ENCODE results near the gene ZFP36L1.

Gene ZFP36L1

DNA sequence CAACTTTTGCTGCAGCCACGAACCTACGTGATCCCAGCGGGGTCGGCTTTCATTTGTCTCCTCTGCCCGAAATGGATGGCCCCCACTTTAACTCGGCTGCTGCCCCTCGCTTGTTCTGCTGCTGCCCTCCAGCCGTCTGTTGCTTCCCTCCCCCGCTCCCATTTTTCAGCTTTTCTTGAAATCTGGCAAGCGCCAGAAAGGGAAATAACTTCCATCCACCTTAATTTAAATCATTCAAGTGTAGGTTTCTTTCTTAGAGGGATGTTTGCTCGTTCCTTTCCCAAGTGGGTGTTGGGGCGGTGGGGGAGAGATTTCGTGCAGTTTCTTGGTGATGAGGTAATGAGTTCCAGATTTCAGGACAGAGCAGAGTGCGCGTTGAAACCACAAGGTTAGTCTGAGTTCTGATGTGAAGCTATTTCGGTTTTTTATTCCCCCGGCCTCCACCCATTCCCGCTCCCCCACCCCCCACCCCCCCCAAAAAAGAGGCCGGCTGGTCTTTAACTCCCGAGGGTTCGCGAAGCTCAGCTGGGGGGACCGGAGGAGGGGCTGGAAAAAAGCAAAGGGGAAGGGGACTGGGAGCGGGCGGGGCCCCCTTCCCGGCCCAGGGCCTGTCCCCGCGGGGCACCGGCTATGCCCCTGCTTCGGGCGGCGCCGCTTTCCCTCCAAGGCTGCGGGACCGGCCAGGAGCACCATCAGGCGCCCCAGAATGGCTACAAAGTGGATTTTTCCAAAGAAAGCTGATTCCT lies 2.2 kb upstream of the ZFP36L1 start:
- DNase-seq: no peak

DNA sequence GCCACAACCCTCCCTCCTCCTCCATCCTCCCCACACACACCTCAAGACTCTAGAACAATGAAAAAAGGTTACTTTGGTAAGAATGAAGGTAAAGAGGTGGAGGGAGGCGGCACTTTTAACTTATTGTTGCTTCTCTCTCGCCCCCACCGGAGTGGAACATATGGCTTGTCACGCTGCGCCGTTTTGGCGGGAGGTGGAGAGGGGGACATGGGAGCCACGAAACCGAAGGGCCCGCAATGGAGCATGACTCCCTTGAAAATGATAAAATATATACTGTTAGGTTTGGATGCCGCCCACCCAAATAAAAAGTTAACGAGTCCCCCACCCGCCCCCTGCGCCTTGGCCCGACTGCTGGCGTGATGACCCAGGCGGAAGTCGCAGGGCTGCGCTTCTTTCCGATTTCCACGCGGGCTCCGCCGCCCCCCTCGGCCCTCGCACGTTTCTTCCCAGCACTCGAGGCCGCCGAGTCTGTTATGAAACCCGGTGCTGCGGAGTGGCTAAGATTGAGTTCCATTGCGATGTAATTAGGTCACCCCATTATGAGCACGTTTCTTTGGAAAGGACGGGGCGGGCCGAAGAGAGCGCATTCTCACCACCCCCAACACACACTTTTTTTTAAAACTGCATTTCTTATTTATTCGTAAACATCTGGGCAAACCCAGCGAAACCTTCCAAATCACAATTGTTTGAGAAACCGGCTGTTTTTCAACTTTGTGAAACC lies 1.4 kb upstream of the ZFP36L1 start:
- DNase-seq: no peak

DNA sequence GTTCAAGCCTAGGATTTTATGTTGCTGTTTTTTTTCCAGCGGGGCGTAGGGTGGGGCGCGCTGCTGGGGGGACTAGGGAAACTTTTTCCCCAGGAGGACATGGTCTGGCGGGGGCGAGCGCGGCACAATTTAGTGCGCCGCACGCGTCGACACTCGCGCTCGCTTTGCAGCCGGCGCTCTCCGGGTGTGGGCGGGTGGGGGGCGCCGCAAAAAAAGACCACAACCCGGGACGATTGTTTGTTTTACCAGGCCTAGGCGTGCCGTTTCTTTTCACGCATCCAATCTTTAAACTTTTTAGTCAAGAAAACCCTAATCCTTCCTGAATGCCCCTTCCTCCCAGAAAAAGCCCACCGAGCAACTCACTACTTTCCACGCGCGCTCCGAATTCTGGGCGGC lies 865 bp upstream of the ZFP36L1 start:
- DNase-seq: no peak

DNA sequence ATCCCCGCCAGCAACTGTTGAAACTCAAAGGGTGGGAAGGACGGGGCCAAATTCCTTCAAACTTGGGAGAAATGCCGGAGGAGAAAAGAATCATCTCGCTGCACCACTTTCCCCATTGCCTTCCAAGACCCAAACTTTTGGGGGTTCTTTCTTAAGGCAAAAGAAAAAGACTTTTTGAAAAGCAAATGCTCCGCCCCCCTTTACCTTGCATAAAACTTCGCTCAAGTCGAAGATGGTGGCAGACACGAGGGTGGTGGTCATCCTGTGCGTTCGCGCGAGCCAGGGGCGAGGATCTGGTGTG lies 239 bp downstream of the ZFP36L1 start:
- DNase-seq: no peak

DNA sequence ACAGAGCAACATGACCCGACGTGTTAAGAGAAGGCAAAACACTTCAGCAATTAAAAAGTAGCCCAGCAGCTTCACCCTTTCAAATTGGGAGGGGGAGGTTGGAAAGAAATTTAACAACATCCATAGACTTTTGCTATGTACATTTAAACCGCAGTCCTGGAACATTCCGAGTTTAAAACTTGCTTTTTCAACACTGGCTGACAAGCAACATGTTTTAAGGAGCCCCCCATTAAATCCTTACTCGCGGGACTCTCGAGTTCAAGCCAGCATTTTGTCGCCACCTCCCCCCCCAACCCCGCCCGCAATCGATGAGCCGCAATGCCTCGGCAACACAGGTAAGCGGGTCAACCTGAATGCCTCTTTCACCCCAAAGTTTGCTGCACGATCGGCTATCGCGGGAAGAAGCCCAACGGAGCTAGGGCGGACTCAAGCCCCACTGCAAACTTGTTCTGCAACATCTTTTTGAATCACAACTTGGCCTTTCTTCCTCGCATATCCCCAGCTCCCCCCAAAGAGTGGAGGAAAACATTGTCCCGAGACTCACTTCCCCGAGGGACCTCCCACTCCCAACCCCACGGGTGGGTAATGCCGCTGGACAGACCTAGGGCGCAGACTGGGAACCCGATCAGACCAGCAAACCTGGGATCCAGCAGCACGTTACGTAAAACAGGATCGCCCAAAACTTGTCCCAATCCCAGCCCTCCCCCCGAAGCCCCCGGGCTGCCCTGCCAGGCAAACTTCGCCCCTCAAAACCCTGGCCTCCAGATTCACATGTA lies 777 bp downstream of the ZFP36L1 start:
- no peak for DNase-seq

DNA sequence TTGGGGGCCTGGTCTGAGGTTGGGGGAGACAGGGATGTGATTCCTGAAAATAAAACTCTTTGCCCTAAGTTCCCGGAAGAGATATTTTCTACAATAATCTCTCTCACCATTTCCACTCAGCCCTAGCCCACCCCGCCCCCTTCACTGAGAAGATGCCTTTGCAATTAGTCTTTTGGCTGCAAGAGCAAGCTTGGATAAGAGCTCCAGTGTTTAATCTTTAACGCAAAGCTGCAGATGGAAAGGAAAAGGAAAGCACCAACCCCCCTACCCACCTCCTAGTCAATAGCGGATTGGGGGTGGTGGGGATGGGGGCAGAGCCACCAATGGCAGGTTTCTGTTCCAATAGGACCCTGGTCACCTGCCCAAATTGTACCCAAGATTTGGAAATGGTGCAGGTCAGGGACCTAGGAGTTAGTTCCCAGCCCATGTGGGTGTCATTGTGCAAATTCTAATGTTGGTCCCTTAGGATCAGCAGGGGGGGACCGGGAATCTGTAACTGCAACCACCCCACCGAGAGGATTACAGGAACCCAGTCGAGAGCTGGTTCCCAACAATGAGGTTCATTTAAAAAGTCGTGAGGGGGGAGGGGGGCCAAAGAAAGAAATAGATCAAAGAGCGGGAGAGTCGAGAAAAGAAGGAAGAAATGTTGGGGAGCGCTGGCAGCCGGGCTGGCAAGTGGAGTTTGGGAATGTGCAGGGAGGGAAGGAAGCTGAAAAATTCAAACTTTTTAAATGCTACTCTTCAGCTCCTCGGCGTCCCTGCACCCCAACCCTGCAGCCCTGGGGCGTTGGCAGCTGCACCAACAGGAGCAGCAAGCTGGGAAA lies 1.6 kb downstream of the ZFP36L1 start:
- no peak for DNase-seq

DNA sequence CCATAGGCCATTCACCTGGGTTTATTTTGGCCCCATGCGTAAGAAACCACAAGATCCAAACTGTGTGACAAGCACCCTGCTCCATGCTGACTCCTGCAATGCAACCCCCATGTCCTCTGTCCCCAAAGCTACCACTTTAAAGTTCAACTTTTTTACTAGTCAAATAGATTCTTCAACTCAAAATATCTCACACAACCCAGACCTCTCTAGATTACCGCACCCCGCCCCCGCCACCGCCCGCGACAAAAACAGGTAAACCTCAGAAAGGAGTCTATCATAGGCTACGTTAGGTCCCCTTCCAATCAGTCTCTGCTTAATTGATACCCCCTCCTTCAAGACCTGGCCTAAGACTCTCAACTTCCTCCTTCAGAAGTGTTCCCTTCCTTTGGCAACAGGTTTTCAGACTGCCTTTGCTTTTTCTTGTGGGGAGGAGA lies 2.2 kb downstream of the ZFP36L1 start:
- DNase-seq: no peak

DNA sequence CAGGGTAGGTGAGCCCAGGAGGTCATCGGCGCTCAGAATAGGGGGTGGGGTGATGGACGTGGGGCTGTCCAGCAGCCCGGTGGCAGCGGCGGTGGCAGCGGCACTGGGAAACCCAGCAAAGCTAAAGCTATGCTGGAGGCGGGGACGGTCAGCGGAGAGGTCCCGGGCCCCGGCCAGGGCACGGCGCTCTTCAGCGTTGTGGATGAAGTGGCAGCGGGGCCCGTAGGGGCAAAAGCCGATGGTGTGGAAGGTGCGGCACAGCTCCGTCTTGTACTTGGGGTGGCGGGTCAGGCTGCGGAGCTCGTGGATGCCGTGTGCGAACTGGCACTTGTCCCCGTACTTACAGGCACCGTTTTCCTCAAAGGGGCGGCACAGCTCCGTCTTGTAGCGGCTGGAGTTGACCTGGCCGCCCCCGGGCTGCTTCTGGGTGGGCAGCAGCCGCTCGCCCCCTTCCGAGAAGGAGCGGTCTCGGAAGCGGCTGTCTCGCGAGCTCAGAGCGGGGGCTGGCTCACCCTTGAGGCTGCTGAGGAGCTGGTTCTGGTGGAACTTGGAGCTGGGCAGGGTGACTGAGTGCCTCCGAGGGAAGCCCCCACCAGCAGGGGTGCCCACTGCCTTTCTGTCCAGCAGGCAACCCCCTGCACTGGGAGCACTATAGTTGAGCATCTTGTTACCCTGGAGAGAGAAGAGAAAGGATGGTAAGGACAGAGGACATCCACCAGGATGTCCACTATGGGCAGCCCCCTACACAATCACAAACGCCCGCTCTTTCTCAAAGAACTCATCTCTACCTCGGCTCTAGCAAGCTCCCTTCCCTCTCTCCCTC lies 2.8 kb downstream of the ZFP36L1 start:
- DNase-seq: no peak

DNA sequence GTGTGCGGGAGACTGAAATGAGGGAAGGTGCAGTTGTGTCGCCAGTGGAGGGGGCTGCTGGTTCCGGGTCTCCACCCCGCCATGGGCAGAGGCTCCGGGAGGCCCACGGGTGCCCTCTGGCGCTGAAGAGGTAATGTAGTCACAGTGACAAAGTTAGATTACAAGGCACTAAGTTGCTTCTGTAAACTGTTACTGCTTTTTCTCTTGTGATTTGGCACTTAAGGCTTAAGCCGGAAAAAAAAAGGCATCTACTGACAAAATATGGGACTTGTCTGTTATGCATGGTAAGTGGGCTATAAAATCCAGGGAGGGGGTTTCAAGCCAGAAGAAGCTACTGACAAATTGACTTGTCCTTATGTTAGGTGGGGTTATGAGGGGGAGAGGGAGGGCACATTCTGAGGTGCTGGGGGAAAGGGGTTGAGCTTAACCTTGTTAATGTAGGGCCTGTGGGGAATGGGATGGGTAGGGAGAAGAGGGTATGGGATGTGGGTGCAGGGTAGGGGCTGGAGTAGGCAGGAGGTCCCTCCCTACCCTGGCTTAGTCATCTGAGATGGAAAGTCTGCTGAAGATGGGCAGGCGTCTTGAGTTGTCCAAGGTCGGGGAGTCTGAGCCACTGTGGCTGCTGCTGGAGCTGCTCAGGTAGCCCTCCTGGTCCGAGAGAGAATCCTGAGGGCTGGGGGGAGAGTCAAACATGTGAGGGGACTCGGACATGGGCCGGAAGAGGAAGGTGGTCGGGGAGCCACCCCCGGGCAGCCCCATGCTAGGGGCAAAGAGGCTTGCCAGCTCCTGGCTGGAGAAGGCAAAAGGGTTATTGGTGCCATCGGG lies 3.7 kb downstream of the ZFP36L1 start:
- DNase-seq: no peak

DNA sequence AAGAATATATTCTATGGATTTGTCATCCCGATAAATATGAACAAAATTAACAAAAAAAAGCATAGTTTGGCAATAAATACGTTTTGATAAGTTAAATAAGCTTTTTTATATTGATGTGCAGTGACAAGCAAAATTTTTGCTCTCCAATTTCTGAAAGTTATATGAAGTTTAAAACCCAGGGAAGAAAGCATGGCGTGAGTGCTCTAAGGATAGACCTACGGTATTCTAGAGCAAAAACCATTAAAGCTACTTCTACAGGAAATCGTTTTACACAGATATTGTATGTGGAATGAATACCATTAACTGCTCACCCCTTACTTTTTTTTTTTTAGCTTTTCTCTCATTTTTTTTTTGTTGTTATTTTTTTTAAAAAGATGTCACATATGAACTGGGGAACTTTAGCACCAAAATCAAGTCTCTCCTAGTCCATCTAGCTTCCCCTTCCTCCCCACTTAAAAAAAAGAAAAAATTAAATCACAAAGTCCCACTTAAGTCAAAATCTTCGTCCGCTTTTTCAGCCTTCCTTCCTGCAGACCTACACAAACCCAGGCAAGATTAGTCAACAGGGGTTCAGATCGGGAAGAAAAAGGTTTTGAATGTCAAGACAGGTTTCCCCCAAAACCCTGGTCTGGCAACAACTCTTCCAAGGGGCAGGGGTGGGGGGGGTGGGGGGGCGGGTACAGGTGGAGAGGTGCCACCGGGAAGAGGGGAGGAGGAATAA lies 4.4 kb downstream of the ZFP36L1 start:
- no peak for DNase-seq

DNA sequence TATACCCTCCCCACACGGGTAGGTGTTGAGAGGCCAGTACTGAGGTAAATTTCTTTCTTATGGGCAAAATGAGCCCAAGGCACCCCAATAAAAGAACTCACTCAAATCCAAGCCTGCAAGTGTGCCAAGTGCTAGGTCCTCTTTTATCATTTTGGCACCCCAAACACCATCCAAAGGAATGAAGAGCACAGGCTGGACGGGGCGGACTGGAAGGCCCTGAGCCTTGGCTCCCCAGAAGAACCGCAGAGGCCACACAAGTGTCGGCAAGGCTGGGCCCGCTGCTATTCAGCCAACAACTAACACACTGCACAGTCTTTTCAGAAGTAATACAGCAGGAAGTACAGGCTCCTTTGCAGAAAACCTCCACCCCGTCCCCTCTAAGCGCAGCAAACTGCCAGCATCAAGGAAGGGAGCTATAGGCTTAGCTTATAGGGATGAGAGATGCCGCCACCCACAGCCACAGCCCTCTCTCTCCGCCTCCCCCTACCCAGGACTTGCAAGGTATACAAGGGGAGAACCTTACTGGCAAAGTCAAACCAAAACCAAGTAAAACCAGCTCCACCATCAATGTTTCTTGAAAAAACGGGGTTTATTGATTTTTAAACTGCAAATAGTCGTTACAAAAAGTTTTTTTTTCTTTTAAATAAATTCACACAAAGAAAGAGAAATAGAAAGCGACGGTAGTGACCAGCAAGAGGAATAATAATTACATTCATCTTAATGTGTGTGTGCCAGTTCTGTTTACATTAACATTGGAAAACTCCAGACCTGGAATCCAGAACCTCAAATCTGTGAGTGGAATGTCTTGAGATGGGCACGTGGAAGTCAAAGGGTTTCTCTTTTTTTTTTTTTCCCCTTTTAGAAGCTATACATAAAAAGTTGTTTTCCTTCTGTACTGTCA lies 5.5 kb downstream of the ZFP36L1 start:
- no peak for DNase-seq

DNA sequence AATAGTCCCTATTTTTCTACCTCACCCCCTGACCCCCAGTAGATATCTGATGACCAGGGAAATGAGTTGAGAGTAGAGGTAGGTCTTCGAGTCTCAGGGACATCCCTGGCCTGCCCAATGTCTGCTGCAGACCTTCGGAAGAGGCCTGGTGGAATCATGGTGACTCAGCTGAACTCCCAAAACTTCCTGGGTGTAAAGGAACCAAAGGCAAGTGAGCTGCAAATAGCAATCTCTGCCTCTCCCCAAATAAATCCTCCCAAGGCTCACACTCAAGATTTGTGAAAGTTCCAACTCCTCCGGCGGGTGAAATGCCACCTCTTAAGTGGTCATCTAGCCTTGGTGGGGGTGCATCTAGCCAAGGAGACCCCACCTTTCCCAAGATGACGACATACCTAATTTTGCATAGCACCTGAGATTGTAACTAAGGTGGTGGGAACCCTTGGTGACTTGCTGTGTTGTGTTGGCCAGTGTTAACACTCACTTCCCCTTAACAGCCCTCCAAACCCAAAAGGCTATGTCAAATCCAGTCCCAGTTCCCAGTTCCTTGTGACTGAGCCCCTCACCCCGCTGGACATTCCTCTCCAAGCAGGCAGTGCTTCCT lies 6.3 kb downstream of the ZFP36L1 start:
- no peak for DNase-seq

DNA sequence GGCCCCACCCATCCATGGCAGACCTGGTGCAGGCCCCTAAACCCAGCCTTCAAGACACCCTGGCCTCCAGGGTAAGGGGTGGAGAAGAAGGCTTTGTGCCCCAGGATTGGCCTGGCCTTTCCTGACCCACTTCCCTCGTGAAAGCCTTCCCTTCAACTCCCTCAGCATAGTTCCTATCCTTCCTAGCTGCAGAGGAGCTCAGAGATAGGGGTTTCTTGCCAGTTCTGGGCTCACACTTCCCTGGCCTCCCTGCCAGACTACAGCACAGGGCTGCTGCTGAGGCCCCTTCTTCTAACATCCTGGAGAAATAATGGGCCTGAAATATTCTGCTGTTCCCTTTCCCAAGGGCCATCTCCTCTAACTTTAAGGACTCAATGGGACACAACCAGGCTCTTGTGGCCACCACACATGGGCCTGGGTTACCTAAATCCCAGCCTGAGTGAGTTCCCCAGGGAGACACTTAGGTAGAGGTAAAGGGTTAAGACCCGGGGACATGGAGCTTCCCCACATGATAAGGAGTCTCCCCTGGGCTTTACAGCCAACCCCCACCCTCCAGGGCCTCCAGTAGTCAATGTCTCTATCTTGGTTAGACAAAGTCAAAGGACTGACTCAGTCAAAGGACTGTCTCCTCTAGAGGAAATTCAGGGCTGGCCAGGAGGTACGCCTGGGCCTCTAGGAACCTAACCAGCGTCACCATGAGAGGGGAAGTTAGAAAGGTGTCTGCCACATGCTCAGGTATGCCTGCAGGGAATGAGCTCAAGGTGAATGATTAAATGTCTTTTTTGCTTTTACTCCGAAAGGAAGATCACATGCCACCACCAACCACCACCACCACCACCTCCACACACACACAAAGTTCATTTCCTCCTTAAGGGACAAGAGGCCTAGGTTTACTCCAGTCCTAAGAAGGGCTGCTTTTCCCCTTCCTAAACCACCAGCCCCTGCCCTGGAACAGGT lies 7.1 kb downstream of the ZFP36L1 start:
- no peak for DNase-seq

DNA sequence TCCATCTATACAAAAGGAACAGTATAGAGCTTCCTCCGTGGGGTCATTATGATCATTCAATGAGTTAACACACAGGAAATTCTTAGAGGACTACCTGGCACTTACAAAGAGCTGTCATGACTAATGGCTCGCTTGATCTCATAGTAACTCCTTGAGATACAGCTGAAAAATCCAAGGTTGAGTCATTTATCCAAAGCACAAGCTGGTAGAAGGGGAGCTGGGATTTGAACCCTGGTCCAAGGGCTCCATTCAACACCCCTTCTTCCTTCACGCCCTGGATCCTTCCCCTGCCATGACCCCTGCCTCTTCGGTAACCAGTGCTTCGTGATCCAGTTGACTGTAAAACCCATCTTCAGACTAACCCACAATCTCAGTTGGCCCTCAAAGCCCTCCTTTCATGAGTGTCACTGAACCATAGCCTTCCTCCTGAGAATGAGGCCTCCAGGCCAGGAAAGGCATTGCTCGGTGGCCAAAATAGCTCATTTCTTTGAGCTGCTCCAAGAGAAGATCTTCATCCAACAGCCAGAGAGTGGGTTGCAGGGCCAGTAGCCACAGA lies 7.8 kb downstream of the ZFP36L1 start:
- no peak for DNase-seq

DNA sequence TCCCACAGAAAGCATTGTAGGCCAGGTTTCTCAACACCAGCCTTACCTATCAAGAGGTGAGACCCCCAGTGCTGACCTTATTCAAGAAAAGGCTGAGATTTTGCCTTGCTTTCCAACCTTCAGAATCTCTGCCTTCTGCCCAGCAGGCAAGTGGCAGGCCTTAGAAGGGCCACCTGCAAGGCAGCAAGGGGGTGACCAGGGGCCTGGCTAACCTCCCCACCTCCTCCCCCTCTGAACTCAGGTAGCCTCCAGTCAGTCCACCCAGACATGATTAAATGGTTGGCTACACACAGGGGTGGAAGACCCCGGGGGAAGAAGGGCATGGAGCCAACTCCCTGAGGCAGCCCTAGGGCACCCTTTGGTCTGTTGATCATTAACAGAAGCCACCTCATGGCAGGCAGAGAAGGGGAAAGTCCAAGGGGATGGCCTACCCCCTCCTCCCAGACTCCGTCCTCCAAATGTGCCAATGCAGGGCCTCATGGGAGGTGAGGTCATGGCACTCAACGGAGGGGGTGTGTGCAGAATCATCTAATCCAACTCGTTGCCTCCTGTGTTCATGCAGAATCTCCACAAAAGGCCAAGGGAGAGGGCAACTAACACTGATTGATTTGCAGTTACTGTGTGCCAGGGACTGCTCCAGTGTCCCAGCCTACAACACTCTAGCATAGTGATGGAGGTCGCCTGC lies 8.5 kb downstream of the ZFP36L1 start:
- DNase-seq: no peak

DNA sequence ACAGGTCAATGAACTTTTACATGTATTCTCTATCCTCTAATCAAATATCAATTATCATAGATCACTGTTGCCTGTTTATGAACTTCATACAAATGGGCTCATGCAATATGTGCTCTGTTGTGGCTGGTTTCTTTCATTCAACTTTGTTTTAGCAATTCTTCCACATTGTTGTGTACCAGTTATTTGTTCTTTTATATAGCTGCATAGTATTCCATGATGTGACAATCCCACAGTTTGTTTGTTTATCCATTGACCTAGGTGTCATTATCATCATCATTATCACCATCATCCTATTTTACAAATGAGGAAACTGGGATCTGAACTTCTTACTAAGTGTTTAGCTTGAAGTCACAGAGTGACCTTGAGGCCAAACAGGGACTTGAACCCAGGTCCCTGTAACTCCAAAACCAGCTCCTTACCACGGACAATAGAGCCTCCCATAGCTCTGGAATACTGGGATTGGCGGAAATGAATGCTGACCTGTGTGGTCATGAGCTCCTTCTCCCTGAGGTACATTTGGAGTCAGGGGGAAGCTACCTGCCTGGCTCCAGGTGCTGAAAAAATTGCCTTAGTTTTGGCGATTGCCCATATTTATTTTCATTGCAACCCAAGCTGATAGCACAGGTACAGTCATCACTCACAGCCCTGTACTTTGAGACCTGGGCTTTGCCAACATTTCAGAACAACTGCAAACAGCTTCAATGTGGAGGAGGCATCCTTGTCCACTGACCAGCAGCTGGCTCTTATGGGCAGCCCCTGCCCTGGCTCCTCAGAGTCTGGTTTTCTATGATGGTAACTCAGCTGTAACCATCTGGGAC lies 9.2 kb downstream of the ZFP36L1 start:
- DNase-seq: no peak

All from NCI-H1436 treated with DMSO at 0.1 percent for 48 hours (cell line).